ENCODE results near the gene ATE1. TPM values are rescaled to one million over a fixed set of nuclear protein-coding genes. Genes with fewer than 3 reads are reported as not detected.

ATE1 gene
- total RNA-seq, 1 donor from 2014 or later: 26.0 TPM

DNA sequence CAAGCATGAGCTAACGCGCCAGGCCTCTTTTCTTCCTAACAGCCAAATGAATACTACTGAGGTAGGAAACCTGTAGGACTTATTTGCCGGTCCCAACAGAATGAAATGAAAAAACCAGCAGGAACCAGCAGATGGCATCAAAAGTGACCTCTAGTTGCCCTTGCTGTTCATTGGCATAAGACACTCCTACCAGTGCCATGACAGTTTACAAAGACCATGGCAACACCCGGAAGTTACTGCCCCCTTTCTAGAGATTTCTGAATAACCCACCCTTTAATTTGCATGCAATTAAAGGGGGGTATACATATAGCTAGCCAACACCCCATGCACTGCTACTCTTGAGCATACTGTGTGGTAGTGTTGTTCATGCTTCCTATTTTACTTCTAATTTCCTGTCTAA, 65.2 kb downstream of the ATE1 start:
- peaks cover 11% of the 10 kb centered on the region for H3K36me3 ChIP-seq
- TF ChIP-seq, protein P1, sequence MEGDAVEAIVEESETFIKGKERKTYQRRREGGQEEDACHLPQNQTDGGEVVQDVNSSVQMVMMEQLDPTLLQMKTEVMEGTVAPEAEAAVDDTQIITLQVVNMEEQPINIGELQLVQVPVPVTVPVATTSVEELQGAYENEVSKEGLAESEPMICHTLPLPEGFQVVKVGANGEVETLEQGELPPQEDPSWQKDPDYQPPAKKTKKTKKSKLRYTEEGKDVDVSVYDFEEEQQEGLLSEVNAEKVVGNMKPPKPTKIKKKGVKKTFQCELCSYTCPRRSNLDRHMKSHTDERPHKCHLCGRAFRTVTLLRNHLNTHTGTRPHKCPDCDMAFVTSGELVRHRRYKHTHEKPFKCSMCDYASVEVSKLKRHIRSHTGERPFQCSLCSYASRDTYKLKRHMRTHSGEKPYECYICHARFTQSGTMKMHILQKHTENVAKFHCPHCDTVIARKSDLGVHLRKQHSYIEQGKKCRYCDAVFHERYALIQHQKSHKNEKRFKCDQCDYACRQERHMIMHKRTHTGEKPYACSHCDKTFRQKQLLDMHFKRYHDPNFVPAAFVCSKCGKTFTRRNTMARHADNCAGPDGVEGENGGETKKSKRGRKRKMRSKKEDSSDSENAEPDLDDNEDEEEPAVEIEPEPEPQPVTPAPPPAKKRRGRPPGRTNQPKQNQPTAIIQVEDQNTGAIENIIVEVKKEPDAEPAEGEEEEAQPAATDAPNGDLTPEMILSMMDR (IDR thresholded peaks at IDR 0.05): no peak
- H3K27ac ChIP-seq: no peak overlapping the region
- ATAC-seq (no peak), DNase-seq (no peak)
- no peaks in the 10 kb centered on the region for H3K27me3 ChIP-seq (ENCODE audit: low read depth)
- no peak overlapping the region for H3K4me3 ChIP-seq
- no peaks in the 10 kb centered on the region for H3K9me3 ChIP-seq
- no peaks in the 10 kb centered on the region for H3K4me1 ChIP-seq
- intact Hi-C loops (cut with DNase I): no loop called here

DNA sequence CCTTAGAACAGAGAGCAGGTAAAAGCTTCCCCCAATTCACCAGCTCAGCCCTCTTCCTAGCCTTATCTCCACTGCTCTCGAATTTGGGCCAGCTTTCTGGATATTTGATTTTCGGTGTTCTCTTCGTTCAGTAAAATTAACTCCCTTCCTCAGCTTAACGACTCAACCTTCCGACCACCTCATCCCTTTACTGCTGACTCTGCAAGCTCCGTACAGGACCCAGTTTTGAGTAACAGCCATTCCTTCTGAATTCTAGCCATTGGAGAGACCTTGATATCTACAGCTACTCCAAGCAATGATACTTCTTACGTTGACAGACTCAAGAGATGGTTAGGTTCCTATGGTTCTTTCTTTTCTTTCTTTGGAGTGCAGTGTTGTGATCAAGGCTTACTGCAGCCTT, 65.8 kb downstream of the ATE1 start:
- Histone ChIP-seq H3K27ac (no peak overlapping the region), H3K4me3 (no peak overlapping the region)

DNA sequence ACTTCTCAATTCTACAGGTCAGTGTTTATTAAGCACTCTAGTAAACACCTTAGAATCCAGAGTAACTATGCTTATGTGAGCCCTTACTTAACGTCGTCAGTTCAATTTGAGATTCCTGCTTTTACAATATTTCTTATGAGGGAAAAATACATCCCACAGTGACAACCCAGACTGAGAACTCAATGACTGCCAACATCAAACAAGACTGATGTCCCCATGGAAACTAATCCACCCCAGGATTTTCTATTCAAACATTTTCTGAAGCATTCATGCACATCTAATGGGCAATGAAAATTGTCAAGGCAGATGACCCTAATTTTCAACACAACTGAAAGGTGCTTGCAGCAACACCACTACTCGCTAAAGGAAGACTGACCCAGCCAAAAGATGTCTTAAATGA, 67.0 kb downstream of the ATE1 start:
- Histone ChIP-seq H3K36me3 (peaks cover 22% of the 10 kb centered on the region), H3K4me1 (no peaks in the 10 kb centered on the region), H3K27me3 (ENCODE audit: low read depth) (no peaks in the 10 kb centered on the region), H3K9me3 (no peaks in the 10 kb centered on the region), H3K27ac (no peak overlapping the region), H3K4me3 (no peak overlapping the region)
- no peak for DNase-seq
- intact Hi-C loops (cut with DNase I): no loop called here
- ATAC-seq: no peak
- TF ChIP-seq, protein P1 (IDR thresholded peaks at IDR 0.05): no peak

More for the DNA sequence above, 65.8 kb downstream of the ATE1 start:
- no peaks in the 10 kb centered on the region for H3K4me1 ChIP-seq
- H3K36me3 ChIP-seq: peaks cover 10% of the 10 kb centered on the region
- no peaks in the 10 kb centered on the region for H3K9me3 ChIP-seq
- intact Hi-C loops (cut with DNase I): no loop called here
- DNase-seq: no peak
- H3K27me3 ChIP-seq (ENCODE audit: low read depth): no peaks in the 10 kb centered on the region
- TF ChIP-seq, protein P1 (IDR thresholded peaks at IDR 0.05): no peak
- no peak for ATAC-seq

DNA sequence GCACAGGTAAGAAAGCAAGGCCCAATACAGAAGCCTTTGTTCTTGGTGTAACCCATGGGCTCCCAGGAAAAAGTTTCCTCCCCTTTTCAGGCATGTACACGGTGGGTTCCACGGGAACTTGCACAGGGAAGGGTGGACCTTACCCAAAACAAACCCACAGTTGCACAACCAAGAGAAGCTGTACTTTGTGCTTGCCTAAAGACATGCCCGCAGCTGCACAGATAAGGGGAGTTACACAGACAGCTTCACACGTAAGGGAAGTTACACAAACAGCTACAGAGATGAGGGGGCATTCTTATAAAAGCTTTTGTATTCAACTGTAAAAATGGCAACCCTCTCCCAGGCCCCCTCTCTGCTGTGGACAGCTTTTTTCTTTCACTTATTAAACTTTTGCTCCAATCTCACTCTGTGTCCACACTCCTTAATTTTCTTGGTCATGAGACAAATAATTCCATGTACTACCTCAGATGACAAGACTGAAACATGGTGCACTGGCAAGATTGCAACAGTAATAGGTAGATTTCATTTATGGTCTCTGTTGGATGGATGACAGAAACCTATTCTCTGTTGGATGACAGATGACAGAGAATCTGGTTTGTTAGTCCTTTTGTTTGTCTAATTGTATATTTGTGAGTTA, 72.9 kb downstream of the ATE1 start:
- Histone ChIP-seq H3K27me3 (ENCODE audit: low read depth) (no peaks in the 10 kb centered on the region), H3K4me3 (no peak overlapping the region), H3K9me3 (no peaks in the 10 kb centered on the region), H3K36me3 (peaks cover 39% of the 10 kb centered on the region), H3K27ac (no peak overlapping the region), H3K4me1 (no peaks in the 10 kb centered on the region)
- ATAC-seq: no peak
- TF ChIP-seq, protein P1 (IDR thresholded peaks at IDR 0.05): no peak
- DNase-seq: no peak
- intact Hi-C loops (cut with DNase I): no loop called here

DNA sequence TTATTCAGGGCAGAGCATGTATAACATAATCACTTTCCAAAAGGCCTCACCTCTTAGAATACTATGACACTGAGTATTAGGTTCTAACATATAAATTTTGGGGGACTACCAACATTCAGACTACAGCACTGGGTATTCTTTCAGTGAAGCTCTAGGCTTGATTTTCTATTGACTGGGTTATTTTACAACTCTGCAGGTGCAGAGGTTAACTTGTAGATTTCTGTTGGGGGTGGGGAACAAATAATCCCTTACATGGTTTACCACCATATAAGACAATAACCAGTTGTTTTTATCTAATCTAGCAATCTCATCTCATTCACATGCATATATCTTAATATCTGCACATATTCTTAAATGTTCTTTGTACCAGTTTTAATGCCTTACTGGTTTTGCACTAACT, 73.9 kb downstream of the ATE1 start:
- DNase-seq: no peak
- Histone ChIP-seq H3K27ac (no peak overlapping the region), H3K4me1 (no peaks in the 10 kb centered on the region), H3K27me3 (ENCODE audit: low read depth) (no peaks in the 10 kb centered on the region), H3K9me3 (no peaks in the 10 kb centered on the region), H3K4me3 (no peak overlapping the region), H3K36me3 (peaks cover 47% of the 10 kb centered on the region)
- no peak for ATAC-seq
- intact Hi-C loops (cut with DNase I): no loop called here
- TF ChIP-seq, protein P1 (IDR thresholded peaks at IDR 0.05): no peak

Measured in lower lobe of right lung (tissue), 2 donors.